Measurements from ENCODE around the gene PKD1. TPM values are rescaled to one million over a fixed set of nuclear protein-coding genes. Genes with fewer than 3 reads are reported as not detected.

Gene PKD1
- total and polyA plus RNA-seq, 2 of the 13 experiments (the other 11 are each of a cell fraction or from before 2014, with no cell fraction given), result 22.1 to 23.0 TPM

- Histone ChIP-seq H3K27ac (ENCODE audit: extremely low read length, insufficient read depth, low read length) (no peak overlapping the region), H3K4me2 (ENCODE audit: low read depth, low read length) (no peak overlapping the region), H4K20me1 (ENCODE audit: insufficient read depth, low read length) (no peaks in the 10 kb centered on the region), H3K4me3 (replicated peaks in 1 of 3; ENCODE audit: insufficient read depth in 1 of 3, low read depth in 2 of 3, low read length in 3 of 3) (no peak overlapping the region), H3K4me1 (ENCODE audit: insufficient read depth, low read length) (peaks cover 17% of the 10 kb centered on the region), H3K79me2 (ENCODE audit: insufficient read depth, low read length) (no peaks in the 10 kb centered on the region), H2AFZ (ENCODE audit: low read length) (no peak overlapping the region), H3K27me3 (ENCODE audit: control insufficient read depth in 1 of 2, insufficient read depth in 2 of 2, low read length in 2 of 2) (no peaks in the 10 kb centered on the region), H3K36me3 (replicated peaks in 1 of 2; ENCODE audit: control insufficient read depth in 1 of 2, insufficient read depth in 2 of 2, low read length in 2 of 2) (peaks cover 2 to 3% of the 10 kb centered on the region in 2 experiments; a peak in 1 of 5 replicates), H3K9me3 (ENCODE audit: low read length) (no peaks in the 10 kb centered on the region), H3K9ac (ENCODE audit: insufficient read depth, low read depth, low read length) (no peak overlapping the region)
- ATAC-seq (peak; percentile 40), DNase-seq (ENCODE audit: low spot score) (no peak), FAIRE-seq (no peak)
- in situ Hi-C loops (cut with HindIII; ENCODE audit: extremely low pct_ligation_motif_present, low pct_unique_long_range_greater_than_20kb), result no loop called here
- intact Hi-C loops (cut with micrococcal nuclease; ENCODE audit: unreplicated experiment), result no loop called here
- WGBS (ENCODE audit: low lambda C conversion rate), result 85% methylated on average over 9 of the region's 46 CpGs
- TF ChIP-seq YEATS2 (CRISPR knock-in tag; IDR thresholded peaks at IDR 0.05; ENCODE audit: borderline replicate concordance) (no peak), FOXK2 (IDR thresholded peaks at IDR 0.05) (no peak), PCBP1 (IDR thresholded peaks at IDR 0.05; ENCODE audit: borderline replicate concordance, low read depth, low read length) (0 out of 2 replicates have a peak, but pooled peaks have one; percentile 44), ZNF720 (CRISPR knock-in tag; IDR thresholded peaks at IDR 0.05) (no peak), LCORL (IDR thresholded peaks at IDR 0.05) (no peak), LCORL (CRISPR knock-in tag; IDR thresholded peaks at IDR 0.05) (0 out of 2 replicates have a peak, but pooled peaks have one; percentile 28), HNRNPL (IDR thresholded peaks at IDR 0.05; ENCODE audit: low read depth, low read length) (no peak), ZNF629 (CRISPR knock-in tag; conservative IDR thresholded peaks at IDR 0.05) (no peak), ZSCAN12 (CRISPR knock-in tag; IDR thresholded peaks at IDR 0.05) (no peak)
- ChIA-PET CTCF (ENCODE audit: low intra/inter-chr PET ratio, low total read pairs) (no interaction called here), POLR2A (interaction anchor here (0.6 to 3.5 kb wide), 6 partner anchors 20 to 35 kb away, joined by 3 to 31 read pairs (median 4); partner anchors contain the start of gene TRAF7)
- BruUV-seq (replicated peaks), result no TSS peak
Measured at GRCh38 chr16:2180962-2181923, 45.5 kb upstream of the PKD1 start.
